Heart right ventricle (tissue), 16 donors: Measurements from ENCODE around the gene B9D2. TPM values are rescaled to one million over a fixed set of nuclear protein-coding genes. Genes with fewer than 3 reads are reported as not detected.

Experiments used
- ATAC-seq, 8 donors: fragments of 200-7000 bp; cut with Tn5 transposase; one replicate each; pipeline ENCODE4 v1.9.1; 2020; ENCODE audit warnings: mild to moderate bottlenecking in 8 of 8, moderate library complexity in 8 of 8, moderate number of reproducible peaks in 1 of 8
- DNase-seq, 2 donors: peaks; one replicate each; pipeline ENCODE4 v3.0.0-alpha.2; 2020
- H3K27ac ChIP-seq, 10 donors: fragments of 200-600 bp; sonication (generic) in 2 of 10; one replicate each; pipeline versions ENCODE4 v1.5.0 to v1.8.0; 2020 to 2022; ENCODE audit warnings: mild to moderate bottlenecking in 3 of 10
- H3K27me3 ChIP-seq, 7 donors: fragments of 200-600 bp; one replicate each; pipeline ENCODE4 v1.8.0; 2021 to 2022; ENCODE audit warnings: mild to moderate bottlenecking in 2 of 7
- H3K36me3 ChIP-seq, 9 donors: fragments of 200-600 bp; sonication (generic) in 1 of 9; one replicate each; pipeline versions ENCODE4 v1.5.0 to v1.8.0; 2020 to 2022; ENCODE audit warnings: mild to moderate bottlenecking in 2 of 9
- H3K4me1 ChIP-seq, 9 donors: fragments of 200-600 bp; sonication (generic) in 1 of 9; one replicate each; pipeline versions ENCODE4 v1.5.0 to v1.8.0; 2020 to 2022; ENCODE audit warnings: mild to moderate bottlenecking in 4 of 9
- H3K4me3 ChIP-seq, 10 donors: fragments of 200-600 bp; sonication (generic) in 2 of 10; one replicate each; pipeline versions ENCODE4 v1.5.0 to v1.8.0; 2020 to 2022; ENCODE audit warnings: mild to moderate bottlenecking in 7 of 10, moderate library complexity in 2 of 10
- H3K9me3 ChIP-seq, 11 donors: fragments of 200-600 bp in 10 of 11; sonication (generic) in 2 of 11; one replicate each; pipeline versions ENCODE4 v1.5.0 to v1.8.0; 2013 to 2022; ENCODE audit warnings: mild to moderate bottlenecking in 2 of 11, control low read depth in 1 of 11, moderate library complexity in 1 of 11
- CTCF ChIP-seq, 9 donors: fragments of 200-600 bp; sonication (generic) in 2 of 9; IDR thresholded peaks; one replicate each; pipeline versions ENCODE4 v1.5.0 to v1.8.0; 2021 to 2022; ENCODE audit warnings: antibody characterized with exemption in 9 of 9, mild to moderate bottlenecking in 5 of 9, moderate library complexity in 1 of 9
- WGBS, 2 donors: extraction: QIAGEN DNeasy Blood & Tissue Kit; methylation state at CpG; one replicate each; pipeline ENCODE4 v1.1.7; 2013; ENCODE audit warnings: inconsistent platforms in 1 of 2; 5-methylcytosine and 5-hydroxymethylcytosine counted together
- intact Hi-C, 10 donors: fragments of 100-400 bp; cut with DNase I; formaldehyde crosslinking; loops; one replicate each; pipeline versions ENCODE4 v1.11.1 to v1.14.2; 2022
- polyA plus RNA-seq, 2 donors: library from polyadenylated mRNA; stranded (reverse); fragments of 200-250 nt; gene quantifications; one replicate each; pipeline ENCODE4 v1.2.3, GENCODE V29; 2013
- total RNA-seq, 10 donors: library from RNA; stranded (reverse); fragmentation: NEBNext Ultra II Directional in 3 of 10; extraction: Animal tissue kit (Norgen Biotek cat#: 25700) in 3 of 10; gene quantifications; one replicate each; pipeline versions ENCODE4 v1.2.1 to v1.2.4, GENCODE V29; 2021 to 2023
- donor health status: Arrhythmogenic right ventricular cardiomyopathy.
- donor health status: ischemic (EF 13 %, LVEDD 7.1; RV severe dilation, severe dysfunction).
- donor health status: healthy with polysubstance abuse.
- donor health status: DM: no; HTN: yes; CAD: no.
- donor health status: DM: no; HTN: no; CAD: no.
- donor health status: ischemic (EF 25% LVEDD 6.9; RV normal size, moderate dysfunction).
- donor health status: ischemic (EF 25% LVEDD 5.7; RV mildly dilated, moderate dysfunction).
- donor health status: healthy.
- donor health status: DM: yes; HTN: yes; CAD: no.
- donor health status: Ischemic cardiomyopathy.
- donor health status: ischemic (EF 35%, LVEDD 5.7; RV mildly dilated, moderate dysfunction).
- donor health status: nonischemic (EF 11% LVEDD 7.7; RV severe dilation, severe dysfunction).
- donor health status: DM: yes; HTN: yes; CAD: no.
- donor health status: PGD.
- donor health status: ischemic (EF 29% LVEDD 5.4; RV normal size, mild dysfunction).
- donor health status: nonischemic (EF 23%, LVEDD 6.1; RV moderate dilation, normal function).

B9D2 gene
- total and polyA plus RNA-seq, 12 donors: 1.00 to 12.6 (median 2.5) TPM

- no peak for TF ChIP-seq CTCF (IDR thresholded peaks at IDR 0.05)
- intact Hi-C loops: no loop called here
- no peaks in the 10 kb centered on the region for H3K27me3 ChIP-seq
- H3K36me3 ChIP-seq: peaks cover 0 to 95% (median 36%) of the 10 kb centered on the region in 9 donors
- no peak overlapping the region for H3K4me3 ChIP-seq
- ATAC-seq: no peak
- WGBS, 2 donors: 84 to 86% methylated on average over 19 of the region's 19 CpGs
- H3K4me1 ChIP-seq: peaks cover 20 to 30% (median 28%) of the 10 kb centered on the region in 9 donors
- DNase-seq: no peak
- H3K27ac ChIP-seq: peak overlapping the region in 1 of 10 donors; percentile 5
- no peaks in the 10 kb centered on the region for H3K9me3 ChIP-seq
Observed at GRCh38 chr19:41318696-41319499, 45.1 kb downstream of the B9D2 start.

GRCh38 chr19:41316306-41316920 lies 47.5 kb downstream of the B9D2 start:
- no peak for TF ChIP-seq CTCF (IDR thresholded peaks at IDR 0.05)
- H3K9me3 ChIP-seq: no peaks in the 10 kb centered on the region
- DNase-seq (no peak), ATAC-seq (no peak)
- H3K27me3 ChIP-seq: no peaks in the 10 kb centered on the region
- 97 to 98% methylated on average over 24 of the region's 24 CpGs for WGBS, 2 donors
- no peak overlapping the region for H3K27ac ChIP-seq
- intact Hi-C loops: no loop called here
- H3K4me1 ChIP-seq: peaks cover 2 to 18% (median 10%) of the 10 kb centered on the region in 9 donors
- peaks cover 0 to 97% (median 44%) of the 10 kb centered on the region in 9 donors for H3K36me3 ChIP-seq
- no peak overlapping the region for H3K4me3 ChIP-seq

- no peak for ATAC-seq
- H3K36me3 ChIP-seq: peaks cover 0 to 65% (median 34%) of the 10 kb centered on the region in 9 donors
- peak overlapping the region in 3 of 10 donors; percentile 69 to 84 (median 82) for H3K4me3 ChIP-seq
- H3K27ac ChIP-seq: no peak overlapping the region
- WGBS, 2 donors: 85% methylated on average over 8 of the region's 8 CpGs
- H3K9me3 ChIP-seq: no peaks in the 10 kb centered on the region
- no peak for TF ChIP-seq CTCF (IDR thresholded peaks at IDR 0.05)
- H3K4me1 ChIP-seq: peaks cover 6 to 52% (median 39%) of the 10 kb centered on the region in 9 donors
- intact Hi-C loops: loop anchor here in 6 of 10 donors (2.0 to 5.0 kb wide), 5 partner anchors 41 to 126 kb away; partner anchors contain the start of genes TGFB1 (in 6 of the 6), B3GNT8 (in 1 of the 6) and DMAC2 (in 1 of the 6)
- no peaks in the 10 kb centered on the region for H3K27me3 ChIP-seq
- no peak for DNase-seq
Observed at GRCh38 chr19:41311613-41312012, 52.3 kb downstream of the B9D2 start.

- TF ChIP-seq CTCF (IDR thresholded peaks at IDR 0.05): no peak
- 58 to 64% methylated on average over 5 of the region's 5 CpGs for WGBS, 2 donors
- Histone ChIP-seq H3K9me3 (no peaks in the 10 kb centered on the region), H3K36me3 (peaks cover 0 to 65% (median 34%) of the 10 kb centered on the region in 9 donors), H3K4me3 (peak overlapping the region; percentile 15 to 84 (median 70)), H3K27ac (peak overlapping the region in 7 of 10 donors; percentile 92 to 99 (median 95)), H3K4me1 (peaks cover 6 to 57% (median 39%) of the 10 kb centered on the region in 9 donors), H3K27me3 (no peaks in the 10 kb centered on the region)
- DNase-seq: no peak
- no peak for ATAC-seq
- intact Hi-C loops: loop anchor here in 6 of 10 donors (2.0 to 5.0 kb wide), 5 partner anchors 41 to 126 kb away; partner anchors contain the start of genes TGFB1 (in 6 of the 6), B3GNT8 (in 1 of the 6) and DMAC2 (in 1 of the 6)
Observed at GRCh38 chr19:41311072-41311471, 52.9 kb downstream of the B9D2 start.
